Activated CD4-positive, alpha-beta T cell treated with anti-CD3 and anti-CD28 coated beads, Interleukin-2, amount 50 U/mL, for 48 hours (primary cell): ENCODE data around the gene C4A.
A peak's percentile ranks its signal among the peaks of the same experiment; 100 is the strongest.
"Not testable (repeated sequence)": the region's sequence is repeated elsewhere in the genome, so short reads cannot be mapped to it uniquely, and the experiment has no call there.

ENCODE experiments used
- DNase-seq, 2 experiments: peaks; one replicate each; pipeline ENCODE4 v3.0.0-alpha.2; 2020

Gene C4A

DNA sequence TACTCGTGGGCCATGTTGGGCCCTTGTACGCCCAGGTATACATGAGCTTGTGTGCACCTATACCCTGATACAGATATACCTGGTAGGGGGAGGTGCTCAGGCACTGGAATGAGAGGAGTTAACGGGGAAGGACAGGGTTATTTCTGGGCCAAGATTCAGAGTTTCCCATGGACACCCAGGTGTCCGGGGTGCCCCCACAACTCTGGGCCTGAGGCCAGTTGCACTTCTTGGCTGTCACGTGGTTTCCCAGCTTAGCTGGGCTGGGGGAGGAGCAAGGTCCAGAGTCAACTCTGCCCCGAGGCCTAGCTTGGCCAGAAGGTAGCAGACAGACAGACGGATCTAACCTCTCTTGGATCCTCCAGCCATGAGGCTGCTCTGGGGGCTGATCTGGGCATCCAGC, at the start of gene C4A:
Gene C4A (plus strand): TSS at position 314 of the 400 bp plus-strand sequence. CDS start 51 bp downstream, at position 365.
- DNase-seq = not testable (repeated sequence)

DNA sequence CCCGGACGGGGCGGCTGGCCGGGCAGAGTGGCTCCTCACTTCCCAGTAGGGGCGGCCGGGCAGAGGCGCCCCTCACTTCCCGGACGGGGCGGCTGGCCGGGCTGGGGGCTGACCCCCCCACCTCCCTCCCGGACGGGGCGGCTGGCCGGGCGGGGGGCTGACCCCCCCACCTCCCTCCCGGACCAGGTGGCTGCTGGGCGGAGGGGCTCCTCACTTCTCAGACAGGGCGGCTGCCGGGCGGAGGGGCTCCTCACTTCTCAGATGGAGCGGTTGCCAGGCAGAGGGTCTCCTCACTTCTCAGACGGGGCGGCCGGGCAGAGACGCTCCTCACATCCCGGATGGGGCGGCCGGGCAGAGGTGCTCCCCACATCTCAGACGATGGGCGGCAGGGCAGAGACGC, 49.7 kb upstream of the C4A start:
- not testable (repeated sequence) for DNase-seq

DNA sequence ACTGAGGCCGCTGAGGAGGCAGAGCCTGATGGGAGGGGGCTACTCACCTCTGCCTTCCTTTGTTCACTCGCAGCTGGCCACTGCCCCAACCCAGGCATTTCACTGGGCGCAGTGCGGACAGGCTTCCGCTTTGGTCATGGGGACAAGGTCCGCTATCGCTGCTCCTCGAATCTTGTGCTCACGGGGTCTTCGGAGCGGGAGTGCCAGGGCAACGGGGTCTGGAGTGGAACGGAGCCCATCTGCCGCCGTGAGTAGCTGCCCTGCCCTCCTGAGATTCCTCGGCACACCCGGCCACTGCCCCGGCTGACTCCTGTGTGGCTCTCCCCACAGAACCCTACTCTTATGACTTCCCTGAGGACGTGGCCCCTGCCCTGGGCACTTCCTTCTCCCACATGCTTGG, 48.3 kb upstream of the C4A start:
- no peak for DNase-seq

DNA sequence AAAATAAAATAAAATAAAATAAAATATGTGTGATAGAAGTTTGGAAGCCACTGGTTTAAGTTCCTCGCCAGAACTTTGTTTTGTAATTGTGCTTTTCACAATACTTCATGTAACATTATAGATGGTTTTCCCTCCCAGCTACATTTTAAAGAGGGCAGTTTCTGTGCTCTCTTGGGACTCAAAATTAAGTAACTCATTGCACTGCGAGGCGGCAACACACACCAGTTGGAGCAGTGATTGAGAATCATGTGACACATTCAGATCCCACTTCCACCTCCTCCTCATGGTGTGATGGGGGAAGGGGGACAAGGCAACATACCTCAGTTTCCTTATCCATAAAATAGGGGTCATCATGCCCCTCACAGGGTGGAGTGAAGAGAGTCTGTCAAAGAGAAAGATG, 46.8 kb upstream of the C4A start:
- DNase-seq = no peak

DNA sequence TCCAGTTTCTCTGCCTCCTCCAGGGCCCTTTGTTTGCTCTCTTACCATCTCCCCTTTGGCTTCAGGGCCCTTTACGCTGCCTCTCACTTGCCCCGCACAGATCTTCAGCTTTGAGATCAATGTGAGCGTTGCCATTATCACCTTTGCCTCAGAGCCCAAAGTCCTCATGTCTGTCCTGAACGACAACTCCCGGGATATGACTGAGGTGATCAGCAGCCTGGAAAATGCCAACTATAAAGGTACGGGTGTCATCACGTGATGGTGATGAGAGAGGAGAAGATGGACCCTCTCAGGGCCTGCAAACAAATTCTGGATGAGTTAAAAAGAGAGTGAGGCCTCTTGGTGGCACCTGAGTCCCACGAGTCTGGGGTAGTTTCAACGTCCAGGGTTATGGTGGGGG, 46.0 kb upstream of the C4A start:
- no peak for DNase-seq

DNA sequence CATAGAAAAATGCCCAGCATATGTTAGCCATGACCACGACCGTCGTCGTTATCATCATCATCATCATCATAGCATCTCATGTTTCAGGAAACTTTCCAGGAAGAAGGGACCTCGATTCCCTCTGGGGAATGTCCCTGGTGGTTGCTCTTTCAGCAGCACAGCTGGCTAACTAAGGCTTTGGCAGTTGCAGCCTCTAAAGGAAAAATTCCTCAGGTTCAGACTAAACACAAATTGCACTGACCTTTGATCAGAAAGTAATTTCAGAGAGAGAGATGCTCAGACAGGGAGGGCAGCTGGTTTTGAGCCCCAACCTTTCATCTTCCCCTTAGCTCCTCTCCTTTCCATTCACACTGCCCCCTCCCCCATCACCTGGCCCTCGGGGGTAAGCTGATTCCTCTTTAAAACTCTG, 41.6 kb upstream of the C4A start:
- no peak for DNase-seq

DNA sequence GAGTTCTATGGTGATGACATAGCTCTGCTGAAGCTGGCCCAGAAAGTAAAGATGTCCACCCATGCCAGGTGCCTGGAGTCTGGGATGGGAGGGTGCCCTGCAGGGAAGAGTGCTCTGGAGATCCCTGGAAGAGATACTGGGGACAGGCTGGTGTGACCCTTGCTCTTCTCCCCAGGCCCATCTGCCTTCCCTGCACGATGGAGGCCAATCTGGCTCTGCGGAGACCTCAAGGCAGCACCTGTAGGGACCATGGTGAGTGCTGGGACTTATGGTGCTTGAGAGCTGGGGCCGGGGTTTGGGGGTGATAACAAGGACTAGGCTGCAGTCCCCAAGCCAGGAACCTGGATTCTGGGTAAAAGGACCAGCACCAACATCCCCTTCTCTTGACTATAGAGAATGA, 38.1 kb upstream of the C4A start:
- DNase-seq = no peak

DNA sequence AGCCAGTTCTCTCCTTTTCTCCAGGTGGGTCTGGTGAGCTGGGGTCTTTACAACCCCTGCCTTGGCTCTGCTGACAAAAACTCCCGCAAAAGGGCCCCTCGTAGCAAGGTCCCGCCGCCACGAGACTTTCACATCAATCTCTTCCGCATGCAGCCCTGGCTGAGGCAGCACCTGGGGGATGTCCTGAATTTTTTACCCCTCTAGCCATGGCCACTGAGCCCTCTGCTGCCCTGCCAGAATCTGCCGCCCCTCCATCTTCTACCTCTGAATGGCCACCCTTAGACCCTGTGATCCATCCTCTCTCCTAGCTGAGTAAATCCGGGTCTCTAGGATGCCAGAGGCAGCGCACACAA, 36.7 kb upstream of the C4A start:
- no peak for DNase-seq

DNA sequence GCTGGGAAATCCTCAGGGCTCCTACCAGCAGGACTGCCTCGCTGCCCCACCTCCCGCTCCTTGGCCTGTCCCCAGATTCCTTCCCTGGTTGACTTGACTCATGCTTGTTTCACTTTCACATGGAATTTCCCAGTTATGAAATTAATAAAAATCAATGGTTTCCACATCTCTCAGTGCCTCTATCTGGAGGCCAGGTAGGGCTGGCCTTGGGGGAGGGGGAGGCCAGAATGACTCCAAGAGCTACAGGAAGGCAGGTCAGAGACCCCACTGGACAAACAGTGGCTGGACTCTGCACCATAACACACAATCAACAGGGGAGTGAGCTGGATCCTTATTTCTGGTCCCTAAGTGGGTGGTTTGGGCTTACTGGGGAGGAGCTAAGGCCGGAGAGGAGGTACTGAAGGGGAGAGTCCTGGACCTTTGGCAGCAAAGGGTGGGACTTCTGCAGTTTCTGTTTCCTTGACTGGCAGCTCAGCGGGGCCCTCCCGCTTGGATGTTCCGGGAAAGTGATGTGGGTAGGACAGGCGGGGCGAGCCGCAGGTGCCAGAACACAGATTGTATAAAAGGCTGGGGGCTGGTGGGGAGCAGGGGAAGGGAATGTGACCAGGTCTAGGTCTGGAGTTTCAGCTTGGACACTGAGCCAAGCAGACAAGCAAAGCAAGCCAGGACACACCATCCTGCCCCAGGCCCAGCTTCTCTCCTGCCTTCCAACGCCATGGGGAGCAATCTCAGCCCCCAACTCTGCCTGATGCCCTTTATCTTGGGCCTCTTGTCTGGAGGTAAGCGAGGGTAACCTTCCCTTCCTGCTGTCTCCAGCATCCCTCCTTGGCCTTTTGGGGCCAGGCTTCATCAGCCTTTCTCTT, 36.1 kb upstream of the C4A start, which contains the start of gene CFB:
Gene CFB (plus strand): TSS at position 589 of the 863 bp plus-strand sequence. CDS start 127 bp downstream, at position 716.
- peak in 1 of 2 experiments; percentile 24 for DNase-seq

DNA sequence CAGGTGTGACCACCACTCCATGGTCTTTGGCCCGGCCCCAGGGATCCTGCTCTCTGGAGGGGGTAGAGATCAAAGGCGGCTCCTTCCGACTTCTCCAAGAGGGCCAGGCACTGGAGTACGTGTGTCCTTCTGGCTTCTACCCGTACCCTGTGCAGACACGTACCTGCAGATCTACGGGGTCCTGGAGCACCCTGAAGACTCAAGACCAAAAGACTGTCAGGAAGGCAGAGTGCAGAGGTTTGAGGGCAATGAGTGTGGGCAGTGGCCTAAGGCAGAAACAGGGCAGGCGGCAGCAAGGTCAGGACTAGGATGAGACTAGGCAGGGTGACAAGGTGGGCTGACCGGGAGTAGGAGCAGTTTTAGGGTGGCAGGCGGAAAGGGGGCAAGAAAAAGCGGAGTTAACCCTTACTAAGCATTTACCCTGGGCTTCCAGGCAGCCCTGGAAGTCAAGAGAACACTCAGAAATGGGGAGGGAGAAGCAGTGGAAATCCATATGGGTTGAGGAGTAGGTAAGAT, 35.4 kb upstream of the C4A start:
- no peak for DNase-seq

DNA sequence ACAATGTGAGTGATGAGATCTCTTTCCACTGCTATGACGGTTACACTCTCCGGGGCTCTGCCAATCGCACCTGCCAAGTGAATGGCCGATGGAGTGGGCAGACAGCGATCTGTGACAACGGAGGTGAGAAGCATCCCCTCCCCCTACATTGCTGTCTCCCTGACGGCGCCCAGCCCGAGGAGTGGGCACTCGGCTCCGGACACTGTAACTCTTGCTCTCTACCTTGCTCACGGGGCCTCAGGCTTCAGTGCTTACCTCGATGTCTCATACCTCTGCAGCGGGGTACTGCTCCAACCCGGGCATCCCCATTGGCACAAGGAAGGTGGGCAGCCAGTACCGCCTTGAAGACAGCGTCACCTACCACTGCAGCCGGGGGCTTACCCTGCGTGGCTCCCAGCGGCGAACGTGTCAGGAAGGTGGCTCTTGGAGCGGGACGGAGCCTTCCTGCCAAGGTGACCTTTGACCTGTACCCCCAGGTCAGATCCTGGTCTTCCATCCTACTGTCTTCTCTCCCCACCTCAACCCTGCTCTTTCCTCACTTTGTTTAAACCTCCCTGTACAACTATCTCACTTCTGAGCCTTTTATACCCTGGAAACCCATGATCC, 34.7 kb upstream of the C4A start:
- DNase-seq = no peak

DNA sequence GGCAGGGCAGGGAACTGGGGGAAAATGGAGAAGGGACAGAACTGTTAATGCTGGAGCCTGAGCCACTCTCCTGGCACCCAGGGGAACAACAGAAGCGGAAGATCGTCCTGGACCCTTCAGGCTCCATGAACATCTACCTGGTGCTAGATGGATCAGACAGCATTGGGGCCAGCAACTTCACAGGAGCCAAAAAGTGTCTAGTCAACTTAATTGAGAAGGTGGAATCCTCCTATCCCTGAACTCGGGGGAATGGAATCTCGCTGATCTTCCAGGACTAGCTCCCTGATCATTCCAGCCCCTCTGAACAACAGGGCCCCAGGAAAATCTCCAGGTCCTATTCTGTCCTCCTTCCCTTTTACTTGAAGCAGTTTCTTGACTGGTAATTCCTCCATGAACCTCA, 34.0 kb upstream of the C4A start:
- DNase-seq = no peak

DNA sequence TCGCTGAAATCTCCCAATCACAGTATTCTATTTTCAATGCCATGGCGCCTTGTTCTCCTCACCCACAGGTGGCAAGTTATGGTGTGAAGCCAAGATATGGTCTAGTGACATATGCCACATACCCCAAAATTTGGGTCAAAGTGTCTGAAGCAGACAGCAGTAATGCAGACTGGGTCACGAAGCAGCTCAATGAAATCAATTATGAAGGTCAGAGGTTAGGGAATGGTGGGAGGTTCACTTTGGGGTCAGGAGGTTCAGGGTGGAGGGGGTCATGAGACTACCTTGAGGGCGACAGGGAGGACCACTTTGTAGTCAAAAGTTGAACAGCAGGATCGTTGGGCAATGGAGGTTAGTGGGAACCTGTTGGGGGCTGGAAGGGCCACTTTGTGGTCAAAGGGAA, 33.6 kb upstream of the C4A start:
- no peak for DNase-seq

DNA sequence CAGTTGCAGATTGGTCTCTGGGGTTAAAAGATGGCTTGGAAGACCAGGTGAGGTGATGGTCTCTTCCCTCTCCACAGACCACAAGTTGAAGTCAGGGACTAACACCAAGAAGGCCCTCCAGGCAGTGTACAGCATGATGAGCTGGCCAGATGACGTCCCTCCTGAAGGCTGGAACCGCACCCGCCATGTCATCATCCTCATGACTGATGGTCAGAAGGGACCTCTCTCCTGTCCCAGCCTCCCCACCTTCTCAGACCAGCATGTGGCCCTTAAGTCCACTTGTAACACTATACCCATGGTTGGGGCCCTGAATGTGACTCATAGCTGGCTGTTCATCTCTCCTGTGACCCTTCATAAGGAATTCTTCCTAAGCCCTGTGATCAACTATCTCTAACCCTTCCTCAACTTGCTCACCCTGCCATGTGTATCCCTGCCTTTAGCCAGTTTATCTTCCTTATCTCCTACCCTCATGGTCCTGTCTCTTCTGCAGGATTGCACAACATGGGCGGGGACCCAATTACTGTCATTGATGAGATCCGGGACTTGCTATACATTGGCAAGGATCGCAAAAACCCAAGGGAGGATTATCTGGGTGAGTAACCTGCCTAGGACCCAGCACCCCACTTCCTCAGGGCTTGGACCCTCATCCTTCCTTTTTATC, 33.0 kb upstream of the C4A start:
- no peak for DNase-seq

DNA sequence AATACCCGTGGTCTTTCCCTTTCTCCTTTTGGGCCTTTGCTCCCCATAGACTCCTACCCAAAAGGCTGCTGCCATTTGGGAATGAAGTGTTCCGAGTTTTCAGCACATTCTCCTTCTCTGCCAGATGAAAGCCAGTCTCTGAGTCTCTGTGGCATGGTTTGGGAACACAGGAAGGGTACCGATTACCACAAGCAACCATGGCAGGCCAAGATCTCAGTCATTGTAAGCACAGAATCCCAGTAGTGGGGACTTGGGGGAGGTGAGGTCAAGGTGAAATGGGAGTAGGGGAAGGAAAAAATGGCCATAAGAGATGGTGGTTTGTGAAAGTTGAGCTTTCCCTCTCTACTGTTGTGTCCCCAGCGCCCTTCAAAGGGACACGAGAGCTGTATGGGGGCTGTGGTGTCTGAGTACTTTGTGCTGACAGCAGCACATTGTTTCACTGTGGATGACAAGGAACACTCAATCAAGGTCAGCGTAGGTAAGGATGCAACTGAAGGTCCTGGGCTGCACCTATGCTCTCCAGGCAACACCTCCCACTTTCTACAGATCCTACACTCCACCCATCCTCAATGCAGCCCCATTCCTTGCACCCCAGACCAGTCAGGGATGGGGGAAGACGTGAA, 31.8 kb upstream of the C4A start:
- DNase-seq = no peak

DNA sequence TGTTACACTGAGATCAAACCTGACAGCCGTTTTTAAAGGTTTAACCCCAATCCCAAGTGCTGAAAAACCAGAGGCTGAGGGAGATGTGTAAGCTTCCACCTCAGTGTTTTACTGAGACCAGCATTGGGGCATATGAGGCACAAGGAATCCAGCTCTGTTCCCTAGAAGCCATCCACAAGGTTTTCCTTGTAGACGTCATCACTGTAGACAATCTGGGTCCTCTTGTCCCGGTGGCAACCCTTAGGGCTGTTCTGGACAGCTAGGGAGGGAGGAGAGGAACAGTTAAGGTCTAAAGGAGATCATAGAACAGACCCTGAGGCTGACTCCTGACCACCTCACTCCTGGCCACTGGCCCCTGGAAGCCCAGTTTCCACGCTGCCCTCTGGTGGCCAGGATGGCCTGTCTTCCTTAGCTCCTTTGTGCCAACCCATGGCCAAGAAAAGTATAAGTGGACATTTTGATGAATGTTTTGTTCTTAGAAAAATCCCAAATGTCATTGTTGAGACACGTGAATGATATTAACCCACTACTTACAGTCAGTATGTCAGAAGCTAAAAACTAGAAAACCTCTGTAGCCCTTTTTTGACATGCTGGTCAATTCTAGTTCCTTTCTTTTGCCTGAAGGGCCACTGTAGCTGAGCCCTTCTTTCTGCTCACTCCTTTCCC, 29.6 kb upstream of the C4A start:
- peak; percentile 51 to 53 for DNase-seq

DNA sequence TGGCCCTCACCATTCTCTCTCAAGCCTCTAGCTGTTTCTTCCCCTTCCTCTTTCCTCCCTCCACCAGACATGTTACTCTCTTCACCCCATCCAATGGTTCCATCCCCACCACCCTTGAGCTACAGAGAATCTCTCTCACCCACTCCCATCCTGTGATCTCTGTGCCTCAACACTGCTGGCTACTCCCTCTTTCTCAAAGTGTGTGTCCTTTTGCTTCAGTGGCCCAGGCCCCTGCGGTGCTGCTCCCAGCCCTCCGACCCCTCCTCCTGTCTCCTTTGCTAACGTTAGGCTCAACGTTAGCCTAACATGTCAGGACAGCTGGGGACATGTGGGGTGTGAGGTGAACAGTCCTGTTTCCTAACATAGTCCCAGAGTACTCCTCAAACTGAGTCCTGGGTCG, 29.0 kb upstream of the C4A start:
- DNase-seq = no peak

DNA sequence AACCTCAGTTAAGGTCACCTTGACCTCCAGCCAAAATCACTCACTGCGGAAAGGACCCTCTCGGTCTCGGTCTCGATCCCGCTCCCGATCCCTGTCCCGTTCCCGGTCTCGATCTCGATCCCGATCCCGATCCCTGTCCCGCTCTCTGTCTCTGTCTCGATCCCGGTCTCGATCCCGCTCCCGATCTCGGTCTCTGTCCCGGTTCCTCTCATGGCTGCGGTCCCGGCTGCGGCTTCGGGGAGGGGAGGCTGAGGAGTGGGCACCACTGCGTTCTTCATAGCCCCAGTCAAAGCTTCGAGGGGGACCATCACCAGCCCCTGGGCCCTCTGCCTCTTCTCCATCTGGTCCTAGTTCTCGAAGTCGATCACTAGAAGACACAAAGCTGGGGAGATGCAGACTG, 27.3 kb upstream of the C4A start:
- DNase-seq = no peak

DNA sequence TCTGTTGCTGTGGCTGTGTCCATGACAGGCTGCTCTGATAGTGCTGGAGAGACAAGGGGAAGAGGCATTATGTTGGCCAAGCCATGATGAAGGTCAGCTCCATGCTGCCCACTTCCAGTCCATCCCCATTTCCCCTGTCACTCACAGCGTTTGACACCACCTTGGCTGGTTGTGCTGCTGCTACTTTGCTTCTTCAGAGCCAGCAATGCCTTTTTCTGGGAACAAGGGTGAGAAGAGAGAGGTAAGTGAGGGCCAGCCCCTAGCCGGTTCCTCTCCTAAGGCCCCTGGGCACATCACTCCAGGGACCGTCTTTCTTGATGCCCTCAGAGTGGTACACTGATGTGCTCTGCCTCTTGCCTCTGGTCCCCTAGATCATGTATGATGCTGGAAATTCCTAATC, 25.1 kb upstream of the C4A start:
- DNase-seq = no peak

DNA sequence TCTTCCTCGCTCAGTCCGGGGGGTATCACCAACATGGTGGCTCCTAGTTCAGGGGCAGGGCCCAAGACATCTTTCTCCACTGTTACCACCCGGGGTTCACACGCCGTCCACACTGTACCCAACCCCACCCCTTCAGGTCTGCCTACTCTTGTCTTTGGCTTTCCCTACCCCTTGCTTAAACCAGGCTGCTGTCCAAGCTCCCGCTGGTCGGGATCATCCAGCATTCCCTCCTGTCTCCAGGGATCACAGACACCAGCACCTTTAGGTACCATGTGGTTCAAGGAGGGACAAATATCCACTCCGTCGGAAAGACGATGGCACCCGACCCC, 23.5 kb upstream of the C4A start:
- DNase-seq = no peak

DNA sequence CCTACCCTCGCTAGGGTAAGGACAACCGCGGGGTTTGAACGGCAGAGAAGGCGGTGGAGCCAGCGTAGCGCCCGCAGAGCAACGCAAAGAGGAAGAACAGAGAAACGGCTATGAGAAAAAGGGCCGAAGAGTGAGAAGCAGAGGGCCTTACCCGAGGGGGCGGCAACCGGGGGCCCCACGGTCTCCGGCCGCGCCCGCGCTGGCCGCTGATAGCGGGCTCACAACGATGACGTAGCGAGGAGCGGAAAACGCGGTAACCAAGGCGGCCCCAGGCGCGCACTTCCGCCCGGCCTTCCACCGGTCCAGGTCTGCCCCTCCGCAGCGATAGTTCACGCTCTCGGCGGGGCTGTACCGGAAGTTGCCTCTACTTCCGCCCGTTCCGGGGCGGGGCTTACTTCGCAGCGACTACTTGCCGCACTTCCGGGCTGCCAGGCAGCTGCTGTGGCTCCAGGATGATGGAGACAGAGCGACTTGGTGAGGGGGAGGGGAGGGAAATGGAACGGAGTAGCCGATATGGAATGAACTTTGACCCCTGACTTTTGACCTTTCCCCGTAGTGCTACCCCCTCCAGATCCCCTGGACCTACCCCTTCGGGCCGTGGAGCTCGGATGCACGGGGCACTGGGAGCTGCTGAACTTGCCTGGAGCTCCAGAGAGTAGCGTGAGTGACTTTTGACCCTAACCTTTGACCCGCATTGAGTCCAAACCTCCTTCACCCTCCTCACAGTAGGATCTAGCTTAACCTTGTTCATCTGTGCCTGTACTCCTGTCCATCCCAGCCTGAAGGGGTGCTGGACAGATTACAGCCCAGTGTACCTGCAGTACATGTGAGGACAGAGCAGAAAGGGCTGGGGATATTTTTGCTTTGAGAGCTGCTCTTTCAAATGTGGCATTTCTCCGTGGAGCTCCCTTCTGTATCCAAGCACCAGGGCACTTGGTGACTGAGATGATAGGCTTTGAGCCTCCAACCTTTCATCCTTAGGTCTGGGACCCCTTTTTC, 22.8 kb upstream of the C4A start, which contains the start of the genes NELFE and SKIC2:
Gene NELFE (minus strand): TSS at position 231 of the 999 bp plus-strand sequence. CDS start 525 bp downstream, outside the sequence.
Gene SKIC2 (plus strand): TSS at position 435 of the 999 bp plus-strand sequence. CDS start 18 bp downstream, at position 453.
- DNase-seq = peak; percentile 97 to 98
